Osteocyte (in vitro differentiated cells): Measurements from ENCODE around the gene TIGIT. TPM values are rescaled to one million over a fixed set of nuclear protein-coding genes. Genes with fewer than 3 reads are reported as not detected.

Experiments used
- DNase-seq: peaks from one replicate; pipeline ENCODE4 v3.0.0; 2021; ENCODE audit warnings: mixed read lengths; ENCODE audit not compliant: unreplicated experiment; ENCODE audit errors: extremely low spot score
- H3K27ac Mint-ChIP-seq: one replicate; pipeline ENCODE4 v1.8.0; 2021; ENCODE audit warnings: mild to moderate bottlenecking, mixed read lengths; ENCODE audit not compliant: unreplicated experiment
- H3K27me3 Mint-ChIP-seq: one replicate; pipeline ENCODE4 v1.8.0; 2021; ENCODE audit warnings: mixed read lengths; ENCODE audit not compliant: unreplicated experiment
- H3K36me3 Mint-ChIP-seq: one replicate; pipeline ENCODE4 v1.8.0; 2021; ENCODE audit warnings: mixed read lengths; ENCODE audit not compliant: unreplicated experiment
- H3K4me1 Mint-ChIP-seq: one replicate; pipeline ENCODE4 v1.8.0; 2021; ENCODE audit warnings: mixed read lengths; ENCODE audit not compliant: unreplicated experiment
- H3K4me3 Mint-ChIP-seq: one replicate; pipeline ENCODE4 v1.8.0; 2021; ENCODE audit warnings: mild to moderate bottlenecking, moderate library complexity, mixed read lengths; ENCODE audit not compliant: unreplicated experiment
- H3K9me3 Mint-ChIP-seq: one replicate; pipeline ENCODE4 v1.8.0; 2021; ENCODE audit warnings: mixed read lengths; ENCODE audit not compliant: unreplicated experiment
- CTCF ChIP-seq: fragments of 200-600 bp; sonication (generic); IDR thresholded peaks from 2 replicates; pipeline ENCODE4 v1.5.0; 2021; ENCODE audit warnings: antibody characterized with exemption, mild to moderate bottlenecking, moderate library complexity
- total RNA-seq: library from RNA; stranded (reverse); gene quantifications from 2 replicates; pipeline ENCODE4 v1.2.1, GENCODE V29; 2021

The TIGIT gene
- total RNA-seq, 1 donor from 2014 or later, result not detected

GRCh38 chr3:114310695-114311094 is 16.9 kb downstream of the TIGIT start:
- no peak for DNase-seq
- peaks cover 6% of the 10 kb centered on the region for H3K27me3 Mint-ChIP-seq
- TF ChIP-seq CTCF, result no peak
- H3K4me3 Mint-ChIP-seq, result no peak overlapping the region
- H3K27ac Mint-ChIP-seq, result no peak overlapping the region
- H3K36me3 Mint-ChIP-seq, result no peaks in the 10 kb centered on the region
- no peaks in the 10 kb centered on the region for H3K4me1 Mint-ChIP-seq
- no peaks in the 10 kb centered on the region for H3K9me3 Mint-ChIP-seq

- DNase-seq, result no peak
- no peaks in the 10 kb centered on the region for H3K4me1 Mint-ChIP-seq
- H3K36me3 Mint-ChIP-seq, result no peaks in the 10 kb centered on the region
- H3K27ac Mint-ChIP-seq, result no peak overlapping the region
- no peaks in the 10 kb centered on the region for H3K9me3 Mint-ChIP-seq
- H3K27me3 Mint-ChIP-seq, result peaks cover 6% of the 10 kb centered on the region
- TF ChIP-seq CTCF, result no peak
- no peak overlapping the region for H3K4me3 Mint-ChIP-seq
Observed at GRCh38 chr3:114313426-114313825, 19.6 kb downstream of the TIGIT start.

GRCh38 chr3:114314282-114314681 is 20.5 kb downstream of the TIGIT start:
- peaks cover 2% of the 10 kb centered on the region for H3K36me3 Mint-ChIP-seq
- no peak for DNase-seq
- H3K4me1 Mint-ChIP-seq, result peaks cover 2% of the 10 kb centered on the region
- H3K27me3 Mint-ChIP-seq, result peaks cover 6% of the 10 kb centered on the region
- H3K4me3 Mint-ChIP-seq, result no peak overlapping the region
- H3K27ac Mint-ChIP-seq, result no peak overlapping the region
- no peaks in the 10 kb centered on the region for H3K9me3 Mint-ChIP-seq
- no peak for TF ChIP-seq CTCF

- TF ChIP-seq CTCF, result no peak
- H3K9me3 Mint-ChIP-seq, result no peaks in the 10 kb centered on the region
- H3K36me3 Mint-ChIP-seq, result peaks cover 3% of the 10 kb centered on the region
- DNase-seq, result no peak
- no peak overlapping the region for H3K4me3 Mint-ChIP-seq
- peaks cover 4% of the 10 kb centered on the region for H3K4me1 Mint-ChIP-seq
- no peak overlapping the region for H3K27ac Mint-ChIP-seq
- no peaks in the 10 kb centered on the region for H3K27me3 Mint-ChIP-seq
Observed at GRCh38 chr3:114318295-114318694, 24.5 kb downstream of the TIGIT start.

GRCh38 chr3:114319453-114319852 is 25.6 kb downstream of the TIGIT start:
- Mint-ChIP-seq H3K36me3 (peaks cover 3% of the 10 kb centered on the region), H3K4me3 (no peak overlapping the region), H3K9me3 (no peaks in the 10 kb centered on the region), H3K27me3 (no peaks in the 10 kb centered on the region), H3K27ac (no peak overlapping the region), H3K4me1 (peaks cover 4% of the 10 kb centered on the region)
- TF ChIP-seq CTCF, result no peak
- no peak for DNase-seq
